Progenitor cell of endocrine pancreas (in vitro differentiated cells): Measurements from ENCODE around the gene ARL6IP6. TPM values are rescaled to one million over a fixed set of nuclear protein-coding genes. Genes with fewer than 3 reads are reported as not detected.
"Not testable (repeated sequence)": the region's sequence is repeated elsewhere in the genome, so short reads cannot be mapped to it uniquely, and the experiment has no call there.

Experiments used
- DNase-seq: peaks from one replicate; pipeline ENCODE4 v3.0.0; 2021; ENCODE audit warnings: low spot score; ENCODE audit not compliant: unreplicated experiment
- H3K27ac Mint-ChIP-seq: 2 replicates; pipeline ENCODE4 v1.8.0; 2021; ENCODE audit warnings: mild to moderate bottlenecking, moderate library complexity, mixed read lengths
- H3K27me3 Mint-ChIP-seq: 2 replicates; pipeline ENCODE4 v1.8.0; 2021; ENCODE audit warnings: mixed read lengths
- H3K36me3 Mint-ChIP-seq: 2 replicates; pipeline ENCODE4 v1.8.0; 2022; ENCODE audit warnings: mixed read lengths; ENCODE audit not compliant: insufficient read depth
- H3K4me1 Mint-ChIP-seq: 2 replicates; pipeline ENCODE4 v1.8.0; 2021; ENCODE audit warnings: low read depth, mixed read lengths
- H3K4me3 Mint-ChIP-seq: 2 replicates; pipeline ENCODE4 v1.8.0; 2021; ENCODE audit warnings: low read depth, mild to moderate bottlenecking, moderate library complexity, mixed read lengths
- H3K9me3 Mint-ChIP-seq: 2 replicates; pipeline ENCODE4 v1.8.0; 2021; ENCODE audit warnings: low read depth, mixed read lengths
- total RNA-seq: library from RNA; stranded (reverse); gene quantifications from 2 replicates; pipeline ENCODE4 v1.2.1, GENCODE V29; 2021
- TF ChIP-seq, protein P1 (sequence below): fragments of 200-600 bp; sonication (generic); IDR thresholded peaks from one replicate; pipeline ENCODE4 v1.5.0; 2021; ENCODE audit warnings: antibody characterized with exemption, mild to moderate bottlenecking; ENCODE audit not compliant: unreplicated experiment

ARL6IP6 gene
- total RNA-seq, 1 donor from 2014 or later: 34.6 TPM

DNA sequence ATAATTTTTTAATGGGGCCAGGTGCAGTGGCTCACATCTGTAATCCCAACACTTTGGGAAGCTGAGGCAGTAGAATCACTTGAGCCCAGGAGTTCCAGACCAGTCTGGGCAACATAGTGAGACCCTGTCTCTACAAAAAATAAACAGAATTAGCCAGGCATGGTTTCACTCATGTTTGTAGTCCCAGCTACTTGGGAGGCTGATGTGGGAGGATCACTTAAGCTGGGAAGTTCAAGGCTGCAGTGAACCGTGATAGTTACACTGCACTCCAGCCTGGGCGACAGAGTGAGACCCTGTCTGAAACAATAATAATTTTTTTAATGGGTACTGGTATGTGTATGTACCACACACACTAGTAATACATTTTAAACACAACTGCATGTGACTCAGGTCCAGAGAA lies 2.4 kb downstream of the ARL6IP6 start:
- H3K9me3 Mint-ChIP-seq: no peaks in the 10 kb centered on the region
- TF ChIP-seq, protein P1, sequence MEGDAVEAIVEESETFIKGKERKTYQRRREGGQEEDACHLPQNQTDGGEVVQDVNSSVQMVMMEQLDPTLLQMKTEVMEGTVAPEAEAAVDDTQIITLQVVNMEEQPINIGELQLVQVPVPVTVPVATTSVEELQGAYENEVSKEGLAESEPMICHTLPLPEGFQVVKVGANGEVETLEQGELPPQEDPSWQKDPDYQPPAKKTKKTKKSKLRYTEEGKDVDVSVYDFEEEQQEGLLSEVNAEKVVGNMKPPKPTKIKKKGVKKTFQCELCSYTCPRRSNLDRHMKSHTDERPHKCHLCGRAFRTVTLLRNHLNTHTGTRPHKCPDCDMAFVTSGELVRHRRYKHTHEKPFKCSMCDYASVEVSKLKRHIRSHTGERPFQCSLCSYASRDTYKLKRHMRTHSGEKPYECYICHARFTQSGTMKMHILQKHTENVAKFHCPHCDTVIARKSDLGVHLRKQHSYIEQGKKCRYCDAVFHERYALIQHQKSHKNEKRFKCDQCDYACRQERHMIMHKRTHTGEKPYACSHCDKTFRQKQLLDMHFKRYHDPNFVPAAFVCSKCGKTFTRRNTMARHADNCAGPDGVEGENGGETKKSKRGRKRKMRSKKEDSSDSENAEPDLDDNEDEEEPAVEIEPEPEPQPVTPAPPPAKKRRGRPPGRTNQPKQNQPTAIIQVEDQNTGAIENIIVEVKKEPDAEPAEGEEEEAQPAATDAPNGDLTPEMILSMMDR: no peak

DNA sequence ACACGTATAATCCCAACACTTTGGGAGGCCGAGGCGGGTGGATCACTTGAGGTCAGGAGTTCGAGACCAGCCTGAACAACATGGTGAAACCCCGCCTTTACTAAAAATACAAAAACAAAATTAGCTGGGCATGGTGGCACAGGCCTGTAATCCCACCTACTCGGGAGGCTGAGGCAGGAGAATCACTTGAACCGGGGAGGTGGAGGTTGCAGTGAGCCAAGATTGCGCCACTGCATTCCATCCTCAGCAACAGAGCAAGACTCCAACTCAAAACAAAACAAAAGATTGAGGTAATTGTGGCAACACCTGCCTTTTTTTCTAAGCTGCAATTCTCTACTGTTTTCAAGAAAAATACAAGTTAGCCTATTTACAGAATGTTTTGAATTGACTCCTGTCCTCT lies 4.2 kb downstream of the ARL6IP6 start:
- H3K9me3 Mint-ChIP-seq, H3K4me3 Mint-ChIP-seq, H3K27ac Mint-ChIP-seq, DNase-seq, H3K27me3 Mint-ChIP-seq, H3K36me3 Mint-ChIP-seq: not testable (repeated sequence)
- peaks cover 19% of the 10 kb centered on the region for H3K4me1 Mint-ChIP-seq

More for the DNA sequence above, 2.4 kb downstream of the ARL6IP6 start:
- H3K4me3 Mint-ChIP-seq: peak overlapping the region; percentile 32
- no peak for DNase-seq
- H3K36me3 Mint-ChIP-seq: peaks cover 5% of the 10 kb centered on the region
- peaks cover 29% of the 10 kb centered on the region for H3K4me1 Mint-ChIP-seq
- H3K27me3 Mint-ChIP-seq: no peaks in the 10 kb centered on the region
- H3K27ac Mint-ChIP-seq: no peak overlapping the region

DNA sequence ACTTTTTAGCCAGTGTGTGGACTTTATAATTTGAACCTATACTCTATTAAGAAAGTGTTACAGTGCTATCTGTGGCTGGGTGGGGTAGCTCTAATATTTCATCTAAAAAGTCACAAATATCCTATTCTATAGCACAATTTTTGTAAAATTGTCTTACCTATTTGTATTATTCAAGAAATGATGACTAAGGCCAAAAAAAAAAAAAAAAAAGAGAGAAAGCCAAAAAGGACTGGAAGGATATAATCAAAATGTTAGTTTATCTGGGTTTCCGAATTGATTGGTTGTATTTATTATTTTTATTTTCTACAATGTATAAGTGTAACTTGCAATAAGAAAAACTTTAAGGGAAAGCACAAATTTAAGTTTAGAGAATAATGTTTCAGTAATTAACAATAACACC lies 5.5 kb downstream of the ARL6IP6 start:
- Mint-ChIP-seq H3K27ac (no peak overlapping the region), H3K9me3 (no peaks in the 10 kb centered on the region), H3K4me3 (no peak overlapping the region), H3K27me3 (no peaks in the 10 kb centered on the region), H3K36me3 (peaks cover 5% of the 10 kb centered on the region), H3K4me1 (peaks cover 19% of the 10 kb centered on the region)
- TF ChIP-seq, protein P1: no peak
- no peak for DNase-seq

DNA sequence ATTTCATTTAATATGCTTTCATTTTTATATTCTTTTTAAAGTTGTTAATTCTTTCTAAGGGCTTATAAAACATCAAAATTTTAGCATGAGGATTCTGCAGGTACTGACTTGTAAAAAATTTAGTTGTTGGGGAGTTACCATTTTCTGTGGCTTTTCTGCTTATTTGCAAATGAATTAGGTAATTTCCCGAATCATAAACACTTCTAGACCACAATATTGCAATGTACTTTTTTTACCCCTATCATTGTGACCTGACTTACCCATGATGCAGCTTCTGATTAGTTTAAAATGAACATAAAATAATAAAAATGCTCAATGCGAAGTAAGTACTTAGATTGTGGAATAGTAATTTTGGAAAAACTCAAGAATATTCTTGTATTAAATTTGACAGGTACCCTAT lies 11.4 kb downstream of the ARL6IP6 start:
- Mint-ChIP-seq H3K4me1 (peaks cover 5% of the 10 kb centered on the region), H3K27ac (no peak overlapping the region), H3K9me3 (no peaks in the 10 kb centered on the region), H3K36me3 (peaks cover under 1% of the 10 kb centered on the region), H3K27me3 (no peaks in the 10 kb centered on the region), H3K4me3 (no peak overlapping the region)
- TF ChIP-seq, protein P1: no peak
- no peak for DNase-seq

DNA sequence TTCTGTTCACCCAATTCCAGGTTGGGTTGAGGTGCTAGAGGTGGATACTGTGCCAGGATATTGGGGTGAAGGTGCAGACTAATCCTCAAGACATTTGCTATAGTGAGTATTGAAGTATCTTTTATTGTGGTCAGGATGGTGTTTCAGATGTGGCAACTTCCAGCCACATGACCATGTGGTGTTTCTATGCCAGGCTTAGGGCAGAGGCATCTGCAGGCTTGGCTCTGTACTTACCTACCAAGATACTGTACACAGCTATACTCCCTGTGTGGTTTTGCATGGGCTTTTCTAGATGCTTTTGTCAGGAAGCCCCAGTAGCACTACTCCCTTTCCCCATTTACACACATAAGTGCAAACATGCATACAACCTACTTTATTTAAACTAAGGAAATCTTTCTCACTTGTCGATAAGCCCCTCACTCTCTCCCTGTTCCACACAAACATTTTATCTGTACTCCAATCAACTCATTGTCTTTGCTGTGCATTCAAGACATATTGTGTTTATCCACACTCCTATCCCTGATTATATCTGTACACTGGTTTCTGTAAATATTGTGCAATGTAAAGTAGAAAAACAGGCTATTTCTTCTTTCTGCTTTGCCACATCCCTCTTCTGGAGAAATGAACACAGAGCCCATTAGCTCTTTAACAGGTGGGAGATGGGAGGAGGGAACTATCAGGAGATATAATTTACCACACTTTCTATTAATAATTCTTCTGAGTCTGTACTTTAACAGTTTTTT lies 12.3 kb downstream of the ARL6IP6 start:
- Mint-ChIP-seq H3K4me3 (no peak overlapping the region), H3K27me3 (no peaks in the 10 kb centered on the region), H3K27ac (no peak overlapping the region), H3K36me3 (peaks cover 4% of the 10 kb centered on the region), H3K9me3 (no peaks in the 10 kb centered on the region), H3K4me1 (peaks cover 5% of the 10 kb centered on the region)
- DNase-seq: no peak
- TF ChIP-seq, protein P1: no peak

DNA sequence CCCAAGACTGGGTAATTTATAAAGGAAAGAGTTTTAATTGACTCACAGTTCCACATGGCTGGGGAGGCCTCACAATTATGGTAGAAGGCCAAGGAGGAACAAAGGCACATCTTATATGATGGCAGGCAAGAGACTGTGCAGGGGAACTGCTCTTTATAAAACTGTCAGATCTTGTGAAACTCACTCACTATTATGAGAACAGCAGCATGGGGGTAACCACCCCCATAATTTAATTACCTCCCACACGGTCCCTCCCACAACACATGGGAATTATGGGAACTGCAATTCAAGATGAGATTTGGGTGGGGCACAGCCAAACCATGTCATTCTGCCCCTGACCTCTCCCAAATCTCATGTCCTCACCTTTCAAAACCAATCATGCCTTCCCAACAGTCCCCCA lies 19.1 kb downstream of the ARL6IP6 start:
- not testable (repeated sequence) for H3K27ac Mint-ChIP-seq, H3K4me3 Mint-ChIP-seq, H3K9me3 Mint-ChIP-seq, H3K27me3 Mint-ChIP-seq, DNase-seq, H3K4me1 Mint-ChIP-seq
- H3K36me3 Mint-ChIP-seq: peaks cover 36% of the 10 kb centered on the region
